SK-N-SH treated with all-trans-retinoic acid at 6 μM for 48 hours (cell line): ENCODE measurements around the gene USP48.

Source experiments
- ARNTL ChIP-seq: fragments of 450-650 bp; formaldehyde crosslinking; IDR thresholded peaks from 2 replicates; pipeline ENCODE4 v1.5.0; 2020; ENCODE audit warnings: low read depth, mild to moderate bottlenecking, moderate library complexity, borderline replicate concordance
- BACH2 ChIP-seq: fragments of 250-450 bp; sonication (Bioruptor Pico); IDR thresholded peaks from 2 replicates; pipeline ENCODE4 v1.9.0; 2021; ENCODE audit warnings: mild to moderate bottlenecking, borderline replicate concordance
- CSDC2 ChIP-seq: fragments of 250-450 bp; sonication (Bioruptor Pico); IDR thresholded peaks from 2 replicates; pipeline ENCODE4 v1.5.0; 2020; ENCODE audit warnings: mild to moderate bottlenecking, moderate library complexity
- ESRRG ChIP-seq: fragments of 250-450 bp; sonication (Bioruptor Pico); IDR thresholded peaks from 2 replicates; pipeline ENCODE4 v1.6.1; 2021; ENCODE audit warnings: mild to moderate bottlenecking
- ISL1 ChIP-seq: fragments of 250-450 bp; sonication (Bioruptor Pico); IDR thresholded peaks from 2 replicates; pipeline ENCODE4 v2.1.2; 2022; ENCODE audit warnings: mild to moderate bottlenecking, moderate library complexity
- PATZ1 ChIP-seq: fragments of 250-450 bp; sonication (Bioruptor Pico); IDR thresholded peaks from 2 replicates; pipeline ENCODE4 v1.8.0; 2020; ENCODE audit warnings: mild to moderate bottlenecking, moderate library complexity, borderline replicate concordance
- PPARA ChIP-seq: fragments of 250-450 bp; sonication (Bioruptor Pico); IDR thresholded peaks from 2 replicates; pipeline ENCODE4 v1.5.0; 2020; ENCODE audit warnings: mild to moderate bottlenecking, borderline replicate concordance
- SNAI2 ChIP-seq: fragments of 250-450 bp; sonication (Bioruptor Pico); IDR thresholded peaks from 2 replicates; pipeline ENCODE4 v1.5.0; 2020; ENCODE audit warnings: mild to moderate bottlenecking, moderate library complexity
- TOX ChIP-seq: fragments of 250-450 bp; sonication (Bioruptor Pico); IDR thresholded peaks from 2 replicates; pipeline ENCODE4 v1.8.0; 2021; ENCODE audit warnings: mild to moderate bottlenecking, moderate library complexity, borderline replicate concordance
- ZFP3 ChIP-seq: fragments of 250-450 bp; sonication (Bioruptor Pico); IDR thresholded peaks from 2 replicates; pipeline ENCODE4 v1.5.0; 2020; ENCODE audit warnings: mild to moderate bottlenecking, moderate library complexity
- ZNF565 ChIP-seq: fragments of 450-650 bp; formaldehyde crosslinking; conservative IDR thresholded peaks from 2 replicates; pipeline ENCODE4 v1.5.0; 2020; ENCODE audit warnings: low read depth, mild to moderate bottlenecking, moderate library complexity
- ZNF70 ChIP-seq: fragments of 450-650 bp; formaldehyde crosslinking; IDR thresholded peaks from 2 replicates; pipeline ENCODE4 v1.5.0; 2020; ENCODE audit warnings: mild to moderate bottlenecking, moderate library complexity

- TF ChIP-seq ISL1 (CRISPR knock-in tag) (no peak), SNAI2 (CRISPR knock-in tag) (no peak), BACH2 (CRISPR knock-in tag) (no peak), TOX (CRISPR knock-in tag) (no peak), ZNF70 (no peak), CSDC2 (no peak), PATZ1 (CRISPR knock-in tag) (no peak), ARNTL (no peak), ZNF565 (CRISPR knock-in tag) (no peak), ESRRG (CRISPR knock-in tag) (no peak), ZFP3 (CRISPR knock-in tag) (no peak), PPARA (CRISPR knock-in tag) (no peak)
Measured at GRCh38 chr1:21663951-21664805, 118.8 kb downstream of the USP48 start.
